ENCODE measurements around the gene SLC1A1.
"Not testable (repeated sequence)": the region's sequence is repeated elsewhere in the genome, so short reads cannot be mapped to it uniquely, and the experiment has no call there.

SLC1A1 gene

GRCh38 chr9:4517274-4517673 is 27.0 kb downstream of the SLC1A1 start:
- no peak overlapping the region for H3K4me3 ChIP-seq (replicated peaks; ENCODE audit: low read depth, low read length)
- no peak for DNase-seq (ENCODE audit: extremely low read depth, insufficient read length)
- H3K27me3 ChIP-seq (replicated peaks; ENCODE audit: control insufficient read depth, insufficient read depth, low read length): no peaks in the 10 kb centered on the region
- TF ChIP-seq, protein P1, sequence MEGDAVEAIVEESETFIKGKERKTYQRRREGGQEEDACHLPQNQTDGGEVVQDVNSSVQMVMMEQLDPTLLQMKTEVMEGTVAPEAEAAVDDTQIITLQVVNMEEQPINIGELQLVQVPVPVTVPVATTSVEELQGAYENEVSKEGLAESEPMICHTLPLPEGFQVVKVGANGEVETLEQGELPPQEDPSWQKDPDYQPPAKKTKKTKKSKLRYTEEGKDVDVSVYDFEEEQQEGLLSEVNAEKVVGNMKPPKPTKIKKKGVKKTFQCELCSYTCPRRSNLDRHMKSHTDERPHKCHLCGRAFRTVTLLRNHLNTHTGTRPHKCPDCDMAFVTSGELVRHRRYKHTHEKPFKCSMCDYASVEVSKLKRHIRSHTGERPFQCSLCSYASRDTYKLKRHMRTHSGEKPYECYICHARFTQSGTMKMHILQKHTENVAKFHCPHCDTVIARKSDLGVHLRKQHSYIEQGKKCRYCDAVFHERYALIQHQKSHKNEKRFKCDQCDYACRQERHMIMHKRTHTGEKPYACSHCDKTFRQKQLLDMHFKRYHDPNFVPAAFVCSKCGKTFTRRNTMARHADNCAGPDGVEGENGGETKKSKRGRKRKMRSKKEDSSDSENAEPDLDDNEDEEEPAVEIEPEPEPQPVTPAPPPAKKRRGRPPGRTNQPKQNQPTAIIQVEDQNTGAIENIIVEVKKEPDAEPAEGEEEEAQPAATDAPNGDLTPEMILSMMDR (IDR thresholded peaks at IDR 0.05; ENCODE audit: insufficient read depth, low read length, poor library complexity, severe bottlenecking): no peak
- no peaks in the 10 kb centered on the region for H3K36me3 ChIP-seq (ENCODE audit: control insufficient read depth, insufficient read depth, low read length)

GRCh38 chr9:4519604-4520003 is 29.3 kb downstream of the SLC1A1 start:
- Histone ChIP-seq H3K4me3 (replicated peaks; ENCODE audit: low read depth, low read length) (no peak overlapping the region), H3K27me3 (replicated peaks; ENCODE audit: control insufficient read depth, insufficient read depth, low read length) (no peaks in the 10 kb centered on the region), H3K36me3 (ENCODE audit: control insufficient read depth, insufficient read depth, low read length) (no peaks in the 10 kb centered on the region)
- TF ChIP-seq, protein P1 (IDR thresholded peaks at IDR 0.05; ENCODE audit: insufficient read depth, low read length, poor library complexity, severe bottlenecking): no peak
- DNase-seq (ENCODE audit: extremely low read depth, insufficient read length): no peak

- Histone ChIP-seq H3K4me3 (replicated peaks; ENCODE audit: low read depth, low read length) (no peak overlapping the region), H3K36me3 (ENCODE audit: control insufficient read depth, insufficient read depth, low read length) (no peaks in the 10 kb centered on the region), H3K27me3 (replicated peaks; ENCODE audit: control insufficient read depth, insufficient read depth, low read length) (no peaks in the 10 kb centered on the region)
- no peak for DNase-seq (ENCODE audit: extremely low read depth, insufficient read length)
- TF ChIP-seq, protein P1 (IDR thresholded peaks at IDR 0.05; ENCODE audit: insufficient read depth, low read length, poor library complexity, severe bottlenecking): no peak
These were observed 29.8 kb downstream of the SLC1A1 start for GRCh38 chr9:4520055-4520454.

- Histone ChIP-seq H3K4me3 (replicated peaks; ENCODE audit: low read depth, low read length) (no peak overlapping the region), H3K27me3 (replicated peaks; ENCODE audit: control insufficient read depth, insufficient read depth, low read length) (no peaks in the 10 kb centered on the region), H3K36me3 (ENCODE audit: control insufficient read depth, insufficient read depth, low read length) (no peaks in the 10 kb centered on the region)
- TF ChIP-seq, protein P1 (IDR thresholded peaks at IDR 0.05; ENCODE audit: insufficient read depth, low read length, poor library complexity, severe bottlenecking): no peak
- peak; percentile 71 for DNase-seq (ENCODE audit: extremely low read depth, insufficient read length)
These were observed 40.1 kb downstream of the SLC1A1 start for GRCh38 chr9:4530375-4530774.

DNA sequence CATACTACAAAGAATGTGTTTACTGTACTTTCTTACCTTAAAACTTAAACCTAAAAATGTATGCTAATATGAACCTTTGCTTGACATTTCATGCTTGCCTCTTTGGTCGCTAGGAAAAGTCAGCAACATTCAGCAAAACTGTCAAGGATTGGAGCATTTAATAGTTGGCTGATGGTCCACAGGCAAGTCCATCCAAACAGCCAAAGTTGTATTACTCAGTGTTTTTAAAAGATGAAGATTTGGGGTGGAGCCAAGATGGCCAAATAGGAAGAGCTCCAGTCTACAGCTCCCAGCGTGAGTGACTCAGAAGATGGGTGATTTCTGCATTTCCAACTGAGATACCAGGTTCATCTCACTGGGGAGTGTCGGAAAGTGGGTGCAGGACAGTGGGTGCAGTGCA is 40.6 kb downstream of the SLC1A1 start:
- H3K36me3 ChIP-seq (ENCODE audit: control insufficient read depth, insufficient read depth, low read length); DNase-seq (ENCODE audit: extremely low read depth, insufficient read length); H3K27me3 ChIP-seq (replicated peaks; ENCODE audit: control insufficient read depth, insufficient read depth, low read length); H3K4me3 ChIP-seq (replicated peaks; ENCODE audit: low read depth, low read length): not testable (repeated sequence)

DNA sequence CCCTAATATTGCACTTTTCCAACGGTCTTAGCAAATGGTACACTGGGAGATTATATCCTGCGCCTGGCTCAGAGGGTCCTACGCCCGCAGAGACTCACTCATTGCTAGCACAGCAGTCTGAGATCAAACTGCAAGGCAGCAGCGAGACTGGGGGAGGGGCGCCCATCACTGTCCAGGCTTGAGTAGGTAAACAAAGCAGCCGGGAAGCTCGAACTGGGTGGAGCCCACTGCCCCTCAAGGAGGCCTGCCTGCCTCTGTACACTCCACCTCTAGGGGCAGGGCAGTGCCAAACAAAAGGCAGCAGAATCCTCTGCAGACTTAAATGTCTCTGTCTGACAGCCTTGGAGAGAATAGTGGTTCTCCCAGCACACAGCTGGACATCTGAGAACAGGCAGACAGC is 41.1 kb downstream of the SLC1A1 start:
- not testable (repeated sequence) for H3K27me3 ChIP-seq (replicated peaks; ENCODE audit: control insufficient read depth, insufficient read depth, low read length); H3K36me3 ChIP-seq (ENCODE audit: control insufficient read depth, insufficient read depth, low read length); DNase-seq (ENCODE audit: extremely low read depth, insufficient read length); H3K4me3 ChIP-seq (replicated peaks; ENCODE audit: low read depth, low read length)

DNA sequence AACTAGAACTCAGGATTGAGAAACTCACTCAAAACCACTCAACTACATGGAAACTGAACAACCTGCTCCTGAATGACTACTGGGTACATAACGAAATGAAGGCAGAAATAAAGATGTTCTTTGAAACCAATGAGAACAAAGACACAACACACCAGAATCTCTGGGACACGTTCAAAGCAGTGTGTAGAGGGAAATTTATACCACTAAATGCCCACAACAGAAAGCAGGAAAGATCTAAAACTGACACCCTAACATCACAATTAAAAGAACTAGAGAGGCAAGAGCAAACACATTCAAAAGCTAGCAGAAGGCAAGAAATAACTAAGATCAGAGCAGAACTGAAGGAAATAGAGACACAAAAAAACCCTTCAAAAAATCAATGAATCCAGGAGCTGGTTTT is 43.6 kb downstream of the SLC1A1 start:
- H3K36me3 ChIP-seq (ENCODE audit: control insufficient read depth, insufficient read depth, low read length); H3K27me3 ChIP-seq (replicated peaks; ENCODE audit: control insufficient read depth, insufficient read depth, low read length); DNase-seq (ENCODE audit: extremely low read depth, insufficient read length); H3K4me3 ChIP-seq (replicated peaks; ENCODE audit: low read depth, low read length): not testable (repeated sequence)

GRCh38 chr9:4536196-4536595 is 45.9 kb downstream of the SLC1A1 start:
- H3K36me3 ChIP-seq (ENCODE audit: control insufficient read depth, insufficient read depth, low read length); H3K27me3 ChIP-seq (replicated peaks; ENCODE audit: control insufficient read depth, insufficient read depth, low read length); H3K4me3 ChIP-seq (replicated peaks; ENCODE audit: low read depth, low read length); DNase-seq (ENCODE audit: extremely low read depth, insufficient read length): not testable (repeated sequence)
